H1 (cell line): ENCODE results near the gene CCDC102A.

ENCODE experiments used
- BACH1 ChIP-seq: IDR thresholded peaks from 2 replicates; pipeline ENCODE4 v1.6.1; 2012; ENCODE audit warnings: low read length, improper control_type of control experiment
- CHD2 ChIP-seq: IDR thresholded peaks from 2 replicates; pipeline ENCODE4 v1.6.1; 2012; ENCODE audit warnings: low read length, improper control_type of control experiment
- GTF2F1 ChIP-seq: IDR thresholded peaks from 2 replicates; pipeline ENCODE4 v1.6.1; 2012; ENCODE audit warnings: low read depth, low read length, improper control_type of control experiment, borderline replicate concordance
- POLR2A ChIP-seq, 2 experiments: IDR thresholded peaks; 1 replicate in 1 of 2; 2 replicates in 1 of 2; pipeline ENCODE4 v1.6.1; 2011; ENCODE audit warnings: low read depth in 2 of 2, low read length in 2 of 2, mild to moderate bottlenecking in 2 of 2; ENCODE audit errors: control extremely low read depth in 1 of 2
- RFX5 ChIP-seq: IDR thresholded peaks from 2 replicates; pipeline ENCODE4 v1.6.1; 2011; ENCODE audit warnings: low read depth, low read length, improper control_type of control experiment, borderline replicate concordance
- SUZ12 ChIP-seq: fragments of 200-600 bp; sonication (generic); IDR thresholded peaks from 2 replicates; pipeline ENCODE4 v1.6.1; 2012; ENCODE audit warnings: mild to moderate bottlenecking, inconsistent platforms, low read length, moderate library complexity, mixed read lengths
- TF ChIP-seq, protein P1 (sequence below), 3 experiments: IDR thresholded peaks; 1 replicate in 2 of 3; 2 replicates in 1 of 3; pipeline versions ENCODE4 v1.5.1 to v1.6.1; 2011; ENCODE audit warnings: low read length in 3 of 3, mild to moderate bottlenecking in 3 of 3, inconsistent platforms in 2 of 3, low read depth in 1 of 3, moderate library complexity in 1 of 3; ENCODE audit not compliant: insufficient read depth in 1 of 3; ENCODE audit errors: control extremely low read depth in 1 of 3

DNA sequence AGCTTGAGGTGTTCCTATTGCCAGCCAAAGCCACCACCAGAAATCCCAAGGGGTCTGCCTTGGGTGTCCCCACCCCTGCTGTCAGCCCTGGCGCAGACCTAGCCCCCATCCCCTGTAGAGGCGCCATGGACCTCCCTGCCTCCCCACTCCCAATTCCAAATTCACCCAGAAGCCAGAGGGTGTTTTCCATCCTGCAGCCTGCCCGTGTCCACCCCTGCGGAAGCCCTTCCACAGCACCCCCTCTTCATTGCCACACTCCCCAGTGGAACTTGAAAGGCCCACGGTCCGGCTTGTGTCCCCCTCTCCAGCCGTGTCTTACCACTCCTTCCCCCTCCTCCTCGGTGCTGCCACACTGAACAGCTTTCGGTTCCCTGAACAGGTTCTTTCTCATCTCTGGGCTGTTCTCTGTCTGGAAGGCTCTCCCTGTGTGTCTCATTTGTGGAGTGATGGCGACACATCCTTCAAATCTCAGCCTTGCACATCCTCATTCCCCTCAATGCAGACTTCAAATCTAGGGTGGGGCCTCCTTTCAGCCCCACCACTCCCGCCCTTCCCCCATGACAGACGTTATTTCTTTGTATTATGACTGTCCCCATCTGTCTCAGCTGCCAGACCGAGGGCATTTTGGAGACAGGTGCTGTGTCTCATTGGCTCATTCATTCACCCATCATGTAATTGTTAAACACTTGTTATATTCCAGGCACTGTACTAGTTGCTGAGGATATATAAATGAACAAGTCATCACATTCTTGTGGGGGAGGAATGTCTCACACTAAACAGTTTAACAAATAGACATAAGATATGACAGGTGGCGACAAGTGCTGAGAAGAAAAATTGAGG lies 42.4 kb upstream of the CCDC102A start:
- TF ChIP-seq, protein P1, sequence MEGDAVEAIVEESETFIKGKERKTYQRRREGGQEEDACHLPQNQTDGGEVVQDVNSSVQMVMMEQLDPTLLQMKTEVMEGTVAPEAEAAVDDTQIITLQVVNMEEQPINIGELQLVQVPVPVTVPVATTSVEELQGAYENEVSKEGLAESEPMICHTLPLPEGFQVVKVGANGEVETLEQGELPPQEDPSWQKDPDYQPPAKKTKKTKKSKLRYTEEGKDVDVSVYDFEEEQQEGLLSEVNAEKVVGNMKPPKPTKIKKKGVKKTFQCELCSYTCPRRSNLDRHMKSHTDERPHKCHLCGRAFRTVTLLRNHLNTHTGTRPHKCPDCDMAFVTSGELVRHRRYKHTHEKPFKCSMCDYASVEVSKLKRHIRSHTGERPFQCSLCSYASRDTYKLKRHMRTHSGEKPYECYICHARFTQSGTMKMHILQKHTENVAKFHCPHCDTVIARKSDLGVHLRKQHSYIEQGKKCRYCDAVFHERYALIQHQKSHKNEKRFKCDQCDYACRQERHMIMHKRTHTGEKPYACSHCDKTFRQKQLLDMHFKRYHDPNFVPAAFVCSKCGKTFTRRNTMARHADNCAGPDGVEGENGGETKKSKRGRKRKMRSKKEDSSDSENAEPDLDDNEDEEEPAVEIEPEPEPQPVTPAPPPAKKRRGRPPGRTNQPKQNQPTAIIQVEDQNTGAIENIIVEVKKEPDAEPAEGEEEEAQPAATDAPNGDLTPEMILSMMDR (IDR thresholded peaks at IDR 0.05; ENCODE audit: control extremely low read depth in 1 of 3, insufficient read depth in 1 of 3, low read depth in 1 of 3, low read length in 3 of 3): no peak
- TF ChIP-seq GTF2F1: no peak
- TF ChIP-seq BACH1: no peak
- no peak for TF ChIP-seq POLR2A (IDR thresholded peaks at IDR 0.05; ENCODE audit: control extremely low read depth in 1 of 2, low read depth in 2 of 2, low read length in 2 of 2)
- TF ChIP-seq SUZ12: no peak
- TF ChIP-seq RFX5: no peak
- TF ChIP-seq CHD2: no peak
